GM18861 (cell line): ENCODE measurements around the gene CSN3.

ENCODE experiments used
- ATAC-seq: cut with Tn5 transposase; IDR thresholded peaks from one replicate; pipeline ENCODE4 v1.9.1; 2021; ENCODE audit not compliant: unreplicated experiment

Gene CSN3

GRCh38 chr4:70288651-70289050 lies 46.3 kb downstream of the CSN3 start:
- no peak for ATAC-seq

GRCh38 chr4:70291341-70291740 lies 48.9 kb downstream of the CSN3 start:
- no peak for ATAC-seq

GRCh38 chr4:70297576-70297975 lies 55.2 kb downstream of the CSN3 start:
- no peak for ATAC-seq

- ATAC-seq: no peak
These were observed 55.7 kb downstream of the CSN3 start for GRCh38 chr4:70298051-70298450.

- ATAC-seq: no peak
These were observed 57.2 kb downstream of the CSN3 start for GRCh38 chr4:70299643-70300042.

GRCh38 chr4:70300215-70300614 lies 57.8 kb downstream of the CSN3 start:
- no peak for ATAC-seq
